ENCODE data around the gene DMXL2.
"Not testable (repeated sequence)": the region's sequence is repeated elsewhere in the genome, so short reads cannot be mapped to it uniquely, and the experiment has no call there.

DMXL2 gene

GRCh38 chr15:51438526-51438925 is 184.0 kb downstream of the DMXL2 start:
- H4K20me1 ChIP-seq (ENCODE audit: insufficient read depth, low read length), result no peaks in the 10 kb centered on the region
- H3K79me2 ChIP-seq (ENCODE audit: insufficient read depth, low read length), result no peaks in the 10 kb centered on the region
- H2AFZ ChIP-seq (ENCODE audit: low read length), result no peak overlapping the region
- H3K4me2 ChIP-seq (ENCODE audit: low read length), result no peak overlapping the region
- no peaks in the 10 kb centered on the region for H3K9me3 ChIP-seq (ENCODE audit: low read length)
- TF ChIP-seq EZH2 (IDR thresholded peaks at IDR 0.05; ENCODE audit: borderline replicate concordance, low read length), result no peak
- TF ChIP-seq CTCF (IDR thresholded peaks at IDR 0.05; ENCODE audit: low read length), result no peak
- no peaks in the 10 kb centered on the region for H3K4me1 ChIP-seq (ENCODE audit: insufficient read depth, low read length, severe bottlenecking)
- H3K9me2 ChIP-seq (ENCODE audit: low read depth, low read length), result no peaks in the 10 kb centered on the region
- no peaks in the 10 kb centered on the region for H3K36me3 ChIP-seq (ENCODE audit: insufficient read depth, low read length)
- H3F3A ChIP-seq (ENCODE audit: insufficient read depth, low read length), result no peaks in the 10 kb centered on the region
- H3K9ac ChIP-seq (ENCODE audit: low read length), result no peak overlapping the region
- no peak overlapping the region for H3K27ac ChIP-seq (ENCODE audit: low read depth, low read length, poor library complexity, severe bottlenecking)
- no peak overlapping the region for H3K4me3 ChIP-seq (ENCODE audit: low read depth, low read length, poor library complexity, severe bottlenecking)
- H3K27me3 ChIP-seq (ENCODE audit: insufficient read depth, low read length), result no peaks in the 10 kb centered on the region

GRCh38 chr15:51425517-51426040 is 197.0 kb downstream of the DMXL2 start:
- no peaks in the 10 kb centered on the region for H3K79me2 ChIP-seq (ENCODE audit: insufficient read depth, low read length)
- H3K9me3 ChIP-seq (ENCODE audit: low read length), result no peaks in the 10 kb centered on the region
- H3K4me3 ChIP-seq (ENCODE audit: low read depth, low read length, poor library complexity, severe bottlenecking), result no peak overlapping the region
- H3F3A ChIP-seq (ENCODE audit: insufficient read depth, low read length), result no peaks in the 10 kb centered on the region
- no peak overlapping the region for H2AFZ ChIP-seq (ENCODE audit: low read length)
- H4K20me1 ChIP-seq (ENCODE audit: insufficient read depth, low read length), result no peaks in the 10 kb centered on the region
- H3K36me3 ChIP-seq (ENCODE audit: insufficient read depth, low read length), result no peaks in the 10 kb centered on the region
- no peaks in the 10 kb centered on the region for H3K9me2 ChIP-seq (ENCODE audit: low read depth, low read length)
- H3K27ac ChIP-seq (ENCODE audit: low read depth, low read length, poor library complexity, severe bottlenecking), result no peak overlapping the region
- no peak overlapping the region for H3K9ac ChIP-seq (ENCODE audit: low read length)
- no peak overlapping the region for H3K4me2 ChIP-seq (ENCODE audit: low read length)
- no peaks in the 10 kb centered on the region for H3K27me3 ChIP-seq (ENCODE audit: insufficient read depth, low read length)
- H3K4me1 ChIP-seq (ENCODE audit: insufficient read depth, low read length, severe bottlenecking), result no peaks in the 10 kb centered on the region
- no peak for TF ChIP-seq CTCF (IDR thresholded peaks at IDR 0.05; ENCODE audit: low read length)

GRCh38 chr15:51424780-51425179 is 197.8 kb downstream of the DMXL2 start:
- Histone ChIP-seq H4K20me1 (ENCODE audit: insufficient read depth, low read length) (no peaks in the 10 kb centered on the region), H3K4me1 (ENCODE audit: insufficient read depth, low read length, severe bottlenecking) (no peaks in the 10 kb centered on the region), H3K27ac (ENCODE audit: low read depth, low read length, poor library complexity, severe bottlenecking) (no peak overlapping the region), H2AFZ (ENCODE audit: low read length) (no peak overlapping the region), H3F3A (ENCODE audit: insufficient read depth, low read length) (no peaks in the 10 kb centered on the region), H3K27me3 (ENCODE audit: insufficient read depth, low read length) (no peaks in the 10 kb centered on the region), H3K4me3 (ENCODE audit: low read depth, low read length, poor library complexity, severe bottlenecking) (no peak overlapping the region), H3K9me2 (ENCODE audit: low read depth, low read length) (no peaks in the 10 kb centered on the region), H3K36me3 (ENCODE audit: insufficient read depth, low read length) (no peaks in the 10 kb centered on the region), H3K9ac (ENCODE audit: low read length) (no peak overlapping the region), H3K79me2 (ENCODE audit: insufficient read depth, low read length) (no peaks in the 10 kb centered on the region), H3K4me2 (ENCODE audit: low read length) (no peak overlapping the region), H3K9me3 (ENCODE audit: low read length) (no peaks in the 10 kb centered on the region)
- no peak for TF ChIP-seq CTCF (IDR thresholded peaks at IDR 0.05; ENCODE audit: low read length)
- TF ChIP-seq EZH2 (IDR thresholded peaks at IDR 0.05; ENCODE audit: borderline replicate concordance, low read length), result no peak

- H3K36me3 ChIP-seq (ENCODE audit: insufficient read depth, low read length); H3K9ac ChIP-seq (ENCODE audit: low read length); H3K4me2 ChIP-seq (ENCODE audit: low read length); H3F3A ChIP-seq (ENCODE audit: insufficient read depth, low read length); H3K27ac ChIP-seq (ENCODE audit: low read depth, low read length, poor library complexity, severe bottlenecking); H3K9me2 ChIP-seq (ENCODE audit: low read depth, low read length); H3K4me1 ChIP-seq (ENCODE audit: insufficient read depth, low read length, severe bottlenecking); H3K27me3 ChIP-seq (ENCODE audit: insufficient read depth, low read length); H3K9me3 ChIP-seq (ENCODE audit: low read length); H3K79me2 ChIP-seq (ENCODE audit: insufficient read depth, low read length); H3K4me3 ChIP-seq (ENCODE audit: low read depth, low read length, poor library complexity, severe bottlenecking); H2AFZ ChIP-seq (ENCODE audit: low read length); H4K20me1 ChIP-seq (ENCODE audit: insufficient read depth, low read length): not testable (repeated sequence)
Observed at GRCh38 chr15:51423040-51423439, 199.5 kb downstream of the DMXL2 start.

All from OCI-LY1 (cell line).